ENCODE results near the gene NKG7. TPM values are rescaled to one million over a fixed set of nuclear protein-coding genes. Genes with fewer than 3 reads are reported as not detected.
A peak's percentile ranks its signal among the peaks of the same experiment; 100 is the strongest.
"Not testable (repeated sequence)": the region's sequence is repeated elsewhere in the genome, so short reads cannot be mapped to it uniquely, and the experiment has no call there.

NKG7 gene
- total and polyA plus RNA-seq, 2 experiments from 2014 or later = not detected

DNA sequence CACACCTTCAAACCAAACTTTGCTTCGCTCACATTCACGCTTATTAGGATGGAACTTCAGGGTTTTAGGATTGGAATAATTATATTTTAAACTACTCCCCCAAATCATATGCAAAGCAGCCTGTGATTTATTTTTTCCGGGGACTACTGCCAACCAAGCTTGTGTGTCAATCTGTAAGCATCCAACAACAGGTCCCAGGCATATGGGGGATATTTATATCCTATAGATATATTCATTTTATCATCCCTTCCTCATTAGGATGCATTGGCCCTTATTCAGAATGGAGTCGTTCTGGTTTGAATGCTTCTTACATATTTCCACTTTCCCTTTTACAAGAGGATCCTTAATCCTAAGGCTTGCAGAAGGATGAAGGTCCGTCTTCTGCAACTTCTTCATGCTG lies 26.8 kb upstream of the NKG7 start (continued):
- TF ChIP-seq, protein P1, sequence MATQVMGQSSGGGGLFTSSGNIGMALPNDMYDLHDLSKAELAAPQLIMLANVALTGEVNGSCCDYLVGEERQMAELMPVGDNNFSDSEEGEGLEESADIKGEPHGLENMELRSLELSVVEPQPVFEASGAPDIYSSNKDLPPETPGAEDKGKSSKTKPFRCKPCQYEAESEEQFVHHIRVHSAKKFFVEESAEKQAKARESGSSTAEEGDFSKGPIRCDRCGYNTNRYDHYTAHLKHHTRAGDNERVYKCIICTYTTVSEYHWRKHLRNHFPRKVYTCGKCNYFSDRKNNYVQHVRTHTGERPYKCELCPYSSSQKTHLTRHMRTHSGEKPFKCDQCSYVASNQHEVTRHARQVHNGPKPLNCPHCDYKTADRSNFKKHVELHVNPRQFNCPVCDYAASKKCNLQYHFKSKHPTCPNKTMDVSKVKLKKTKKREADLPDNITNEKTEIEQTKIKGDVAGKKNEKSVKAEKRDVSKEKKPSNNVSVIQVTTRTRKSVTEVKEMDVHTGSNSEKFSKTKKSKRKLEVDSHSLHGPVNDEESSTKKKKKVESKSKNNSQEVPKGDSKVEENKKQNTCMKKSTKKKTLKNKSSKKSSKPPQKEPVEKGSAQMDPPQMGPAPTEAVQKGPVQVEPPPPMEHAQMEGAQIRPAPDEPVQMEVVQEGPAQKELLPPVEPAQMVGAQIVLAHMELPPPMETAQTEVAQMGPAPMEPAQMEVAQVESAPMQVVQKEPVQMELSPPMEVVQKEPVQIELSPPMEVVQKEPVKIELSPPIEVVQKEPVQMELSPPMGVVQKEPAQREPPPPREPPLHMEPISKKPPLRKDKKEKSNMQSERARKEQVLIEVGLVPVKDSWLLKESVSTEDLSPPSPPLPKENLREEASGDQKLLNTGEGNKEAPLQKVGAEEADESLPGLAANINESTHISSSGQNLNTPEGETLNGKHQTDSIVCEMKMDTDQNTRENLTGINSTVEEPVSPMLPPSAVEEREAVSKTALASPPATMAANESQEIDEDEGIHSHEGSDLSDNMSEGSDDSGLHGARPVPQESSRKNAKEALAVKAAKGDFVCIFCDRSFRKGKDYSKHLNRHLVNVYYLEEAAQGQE (IDR thresholded peaks at IDR 0.05; ENCODE audit: unreplicated experiment) = no peak
- no peak for TF ChIP-seq EZH2 (IDR thresholded peaks at IDR 0.05; ENCODE audit: low read depth, unreplicated experiment)
- TF ChIP-seq ZNF114 (CRISPR knock-in tag; IDR thresholded peaks at IDR 0.05) = no peak
- TF ChIP-seq CREB1 (CRISPR knock-in tag; IDR thresholded peaks at IDR 0.05; ENCODE audit: low read depth) = no peak
- TF ChIP-seq EZH2phosphoT487 (IDR thresholded peaks at IDR 0.05; ENCODE audit: unreplicated experiment) = no peak
- TF ChIP-seq STAT1 (IDR thresholded peaks at IDR 0.05; ENCODE audit: unreplicated experiment) = no peak
- TF ChIP-seq, protein P2, sequence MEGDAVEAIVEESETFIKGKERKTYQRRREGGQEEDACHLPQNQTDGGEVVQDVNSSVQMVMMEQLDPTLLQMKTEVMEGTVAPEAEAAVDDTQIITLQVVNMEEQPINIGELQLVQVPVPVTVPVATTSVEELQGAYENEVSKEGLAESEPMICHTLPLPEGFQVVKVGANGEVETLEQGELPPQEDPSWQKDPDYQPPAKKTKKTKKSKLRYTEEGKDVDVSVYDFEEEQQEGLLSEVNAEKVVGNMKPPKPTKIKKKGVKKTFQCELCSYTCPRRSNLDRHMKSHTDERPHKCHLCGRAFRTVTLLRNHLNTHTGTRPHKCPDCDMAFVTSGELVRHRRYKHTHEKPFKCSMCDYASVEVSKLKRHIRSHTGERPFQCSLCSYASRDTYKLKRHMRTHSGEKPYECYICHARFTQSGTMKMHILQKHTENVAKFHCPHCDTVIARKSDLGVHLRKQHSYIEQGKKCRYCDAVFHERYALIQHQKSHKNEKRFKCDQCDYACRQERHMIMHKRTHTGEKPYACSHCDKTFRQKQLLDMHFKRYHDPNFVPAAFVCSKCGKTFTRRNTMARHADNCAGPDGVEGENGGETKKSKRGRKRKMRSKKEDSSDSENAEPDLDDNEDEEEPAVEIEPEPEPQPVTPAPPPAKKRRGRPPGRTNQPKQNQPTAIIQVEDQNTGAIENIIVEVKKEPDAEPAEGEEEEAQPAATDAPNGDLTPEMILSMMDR (conservative IDR thresholded peaks at IDR 0.05; ENCODE audit: low read depth in 2 of 2) = no peak
- TF ChIP-seq, protein P3, sequence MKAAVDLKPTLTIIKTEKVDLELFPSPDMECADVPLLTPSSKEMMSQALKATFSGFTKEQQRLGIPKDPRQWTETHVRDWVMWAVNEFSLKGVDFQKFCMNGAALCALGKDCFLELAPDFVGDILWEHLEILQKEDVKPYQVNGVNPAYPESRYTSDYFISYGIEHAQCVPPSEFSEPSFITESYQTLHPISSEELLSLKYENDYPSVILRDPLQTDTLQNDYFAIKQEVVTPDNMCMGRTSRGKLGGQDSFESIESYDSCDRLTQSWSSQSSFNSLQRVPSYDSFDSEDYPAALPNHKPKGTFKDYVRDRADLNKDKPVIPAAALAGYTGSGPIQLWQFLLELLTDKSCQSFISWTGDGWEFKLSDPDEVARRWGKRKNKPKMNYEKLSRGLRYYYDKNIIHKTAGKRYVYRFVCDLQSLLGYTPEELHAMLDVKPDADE (IDR thresholded peaks at IDR 0.05) = no peak

DNA sequence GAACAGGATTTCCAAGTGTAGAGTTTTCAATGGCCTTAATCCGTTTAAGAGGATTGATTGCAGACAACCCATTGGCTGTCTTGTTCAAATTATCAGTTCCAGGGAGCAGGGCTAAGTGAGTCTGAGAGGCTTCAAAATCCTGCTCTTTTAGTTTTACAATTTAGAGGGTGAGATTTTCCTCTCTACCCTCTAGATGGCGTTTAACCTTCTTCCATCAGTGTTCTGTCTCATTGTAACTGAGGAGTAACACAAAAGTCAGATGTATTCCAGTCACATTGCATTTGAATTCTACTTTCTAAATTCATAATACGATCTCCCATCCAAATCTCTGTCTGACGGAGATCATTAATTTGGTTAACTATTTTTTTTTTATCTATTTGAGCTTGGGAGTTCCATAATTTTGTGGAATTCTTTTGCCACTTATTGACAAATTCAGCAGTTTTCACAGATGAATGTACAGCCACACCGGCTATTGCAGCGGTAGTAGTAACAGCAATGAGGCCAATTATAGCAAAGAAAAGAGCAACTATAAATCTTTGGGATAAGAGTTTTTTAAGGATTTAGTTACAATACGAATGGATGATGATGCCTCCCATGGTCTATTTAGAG lies 25.7 kb upstream of the NKG7 start:
- peaks cover 12% of the 10 kb centered on the region for H3K36me3 ChIP-seq (ENCODE audit: insufficient read depth)
- TF ChIP-seq, protein P2 (conservative IDR thresholded peaks at IDR 0.05; ENCODE audit: low read depth in 2 of 2) = peak; percentile 58 to 61
- no peak for TF ChIP-seq JUNB (IDR thresholded peaks at IDR 0.05; ENCODE audit: unreplicated experiment)
- peaks cover 11% of the 10 kb centered on the region; the same call in 1 of the 2 replicates for H3K79me2 ChIP-seq (replicated peaks; ENCODE audit: insufficient read depth)
- H3K27me3 ChIP-seq (ENCODE audit: insufficient read depth) = no peaks in the 10 kb centered on the region
- 0 out of 2 replicates have a peak, but pooled peaks cover 3% of the 10 kb centered on the region for H3F3A ChIP-seq (replicated peaks; ENCODE audit: low read depth)
- 0 out of 3 replicates have a peak, but pooled peaks have one; percentile 4 for ATAC-seq
- H3K4me1 ChIP-seq (ENCODE audit: insufficient read depth) = 0 out of 2 replicates have a peak, but pooled peaks cover 8% of the 10 kb centered on the region
- Mint-ChIP-seq H3K27ac (no peak overlapping the region), H3K9me3 (peaks cover 29% of the 10 kb centered on the region), H3K27me3 (ENCODE audit: insufficient read depth, low read depth, poor library complexity) (peaks cover 4% of the 10 kb centered on the region), H3K4me3 (no peak overlapping the region), H3K4me1 (peaks cover 15% of the 10 kb centered on the region), H3K36me3 (ENCODE audit: low read depth) (peaks cover 42% of the 10 kb centered on the region)
- peak; percentile 70 for DNase-seq (ENCODE audit: low spot score)
- H3K27ac ChIP-seq (ENCODE audit: low read depth) = no peak overlapping the region
- no peak overlapping the region for H2AFZ ChIP-seq
- no peaks in the 10 kb centered on the region for H4K20me1 ChIP-seq (replicated peaks; ENCODE audit: insufficient read depth)
- no peak overlapping the region for H3K4me2 ChIP-seq
- no peaks in the 10 kb centered on the region for H3K9me2 ChIP-seq (ENCODE audit: insufficient read depth)
- no peak overlapping the region for H3K4me3 ChIP-seq

DNA sequence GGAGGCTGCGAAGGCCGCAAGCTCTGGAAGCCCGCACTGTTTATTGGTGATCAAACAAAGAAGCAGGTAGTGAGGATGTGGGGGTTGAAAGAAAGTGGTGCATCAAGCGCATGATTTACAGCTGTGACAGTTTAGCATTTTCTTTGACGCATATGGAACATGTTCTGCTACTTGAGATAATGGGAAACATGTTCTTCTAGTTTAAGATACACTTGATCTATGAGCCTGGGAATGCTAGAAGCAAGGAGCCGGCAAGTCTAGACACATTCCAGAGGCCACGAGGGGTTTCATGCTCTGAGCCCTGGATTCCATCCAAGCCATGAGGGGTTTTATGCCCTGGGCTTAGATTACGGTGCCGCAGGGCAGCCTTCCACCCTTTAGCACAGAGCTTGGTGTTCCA lies 25.0 kb upstream of the NKG7 start:
- not testable (repeated sequence) for ATAC-seq, H3K27ac Mint-ChIP-seq

More for the DNA sequence above, 25.0 kb upstream of the NKG7 start:
- H3K4me3 ChIP-seq; H4K20me1 ChIP-seq (replicated peaks; ENCODE audit: insufficient read depth); H2AFZ ChIP-seq; DNase-seq (ENCODE audit: low spot score); H3K36me3 ChIP-seq (ENCODE audit: insufficient read depth); H3K27me3 Mint-ChIP-seq (ENCODE audit: insufficient read depth, low read depth, poor library complexity); H3K27ac ChIP-seq (ENCODE audit: low read depth); H3K4me1 ChIP-seq (ENCODE audit: insufficient read depth); H3K9me2 ChIP-seq (ENCODE audit: insufficient read depth); H3K4me2 ChIP-seq; H3K4me3 Mint-ChIP-seq; H3K27me3 ChIP-seq (ENCODE audit: insufficient read depth); H3F3A ChIP-seq (replicated peaks; ENCODE audit: low read depth): not testable (repeated sequence)
- Mint-ChIP-seq H3K36me3 (ENCODE audit: low read depth) (peaks cover 35% of the 10 kb centered on the region), H3K9me3 (peaks cover 22% of the 10 kb centered on the region), H3K4me1 (peaks cover 15% of the 10 kb centered on the region)
- peaks cover 11% of the 10 kb centered on the region; the same call in 1 of the 2 replicates for H3K79me2 ChIP-seq (replicated peaks; ENCODE audit: insufficient read depth)
